Epidermal melanocyte (primary cell): ENCODE results near the gene IL10RA.

ENCODE experiments used
- DNase-seq: peaks from one replicate; pipeline ENCODE4 v3.0.0; 2011; ENCODE audit warnings: low spot score; ENCODE audit not compliant: insufficient read length

Gene IL10RA

DNA sequence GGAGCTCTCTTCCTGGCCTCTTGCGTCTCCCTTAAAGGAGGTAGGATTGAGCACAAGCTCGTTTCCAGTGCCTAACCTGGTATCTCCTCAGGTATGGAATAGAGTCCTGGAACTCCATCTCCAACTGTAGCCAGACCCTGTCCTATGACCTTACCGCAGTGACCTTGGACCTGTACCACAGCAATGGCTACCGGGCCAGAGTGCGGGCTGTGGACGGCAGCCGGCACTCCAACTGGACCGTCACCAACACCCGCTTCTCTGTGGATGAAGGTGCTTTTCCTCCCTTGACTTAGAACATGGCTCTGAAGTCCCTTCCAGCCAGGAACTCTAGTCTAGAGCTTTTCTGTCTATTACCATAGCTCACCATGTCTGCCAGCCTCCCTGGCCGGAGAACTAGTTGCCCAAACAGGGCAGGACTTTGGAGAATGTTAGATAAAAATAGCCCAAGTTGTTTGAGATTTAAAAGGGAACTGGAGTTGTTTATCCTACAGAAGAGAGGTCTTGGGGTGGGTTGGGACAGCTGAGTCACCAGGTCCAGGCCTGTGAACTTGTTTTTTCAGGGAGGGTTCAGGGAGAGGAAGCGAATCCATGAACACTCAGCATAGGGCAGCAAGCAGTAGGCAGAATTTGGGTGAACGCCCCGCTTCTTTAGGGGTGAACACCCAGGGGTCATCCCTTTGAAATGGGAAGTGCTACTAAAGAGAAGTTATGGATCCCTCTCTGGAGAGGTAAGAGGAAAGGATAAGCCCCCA lies 3.3 kb downstream of the IL10RA start:
- no peak for DNase-seq

DNA sequence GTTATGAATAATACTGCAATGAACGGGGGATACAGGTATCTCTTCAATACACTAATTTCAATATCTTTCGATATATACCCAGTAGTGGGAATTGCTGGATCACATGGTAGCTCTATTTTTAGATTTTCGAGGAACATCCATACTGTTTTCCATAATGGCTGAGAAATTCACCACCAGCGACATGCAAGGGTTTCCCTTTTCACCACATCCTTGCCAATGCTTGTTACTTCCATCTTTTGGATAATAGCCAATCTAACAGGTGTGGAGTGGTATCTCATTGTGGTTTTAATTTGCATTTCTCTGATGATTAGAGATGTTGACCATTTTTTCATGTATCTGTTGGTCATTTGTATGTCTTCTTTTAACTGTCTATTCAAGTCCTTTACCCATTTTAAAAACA lies 5.9 kb downstream of the IL10RA start:
- DNase-seq, result no peak

DNA sequence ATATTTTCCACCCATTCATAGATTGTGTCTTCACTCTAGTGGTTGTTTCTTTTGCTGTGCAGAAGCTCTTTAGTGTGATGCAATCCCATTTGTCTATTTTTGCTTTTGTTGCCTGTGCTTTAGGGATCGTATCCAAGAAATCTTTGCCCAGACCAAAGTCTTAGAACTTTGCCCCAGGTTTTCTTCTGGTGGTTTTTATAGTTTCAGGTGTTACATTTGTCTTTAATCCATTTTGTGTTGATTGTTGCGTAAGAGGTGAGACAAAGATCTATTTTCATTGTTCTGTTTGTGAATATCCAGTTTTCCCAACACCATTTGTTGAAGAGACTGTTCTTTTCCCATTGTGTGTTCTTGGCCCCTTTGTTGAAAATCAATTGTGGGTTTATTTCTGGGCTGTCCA lies 6.4 kb downstream of the IL10RA start:
- DNase-seq, result no peak

DNA sequence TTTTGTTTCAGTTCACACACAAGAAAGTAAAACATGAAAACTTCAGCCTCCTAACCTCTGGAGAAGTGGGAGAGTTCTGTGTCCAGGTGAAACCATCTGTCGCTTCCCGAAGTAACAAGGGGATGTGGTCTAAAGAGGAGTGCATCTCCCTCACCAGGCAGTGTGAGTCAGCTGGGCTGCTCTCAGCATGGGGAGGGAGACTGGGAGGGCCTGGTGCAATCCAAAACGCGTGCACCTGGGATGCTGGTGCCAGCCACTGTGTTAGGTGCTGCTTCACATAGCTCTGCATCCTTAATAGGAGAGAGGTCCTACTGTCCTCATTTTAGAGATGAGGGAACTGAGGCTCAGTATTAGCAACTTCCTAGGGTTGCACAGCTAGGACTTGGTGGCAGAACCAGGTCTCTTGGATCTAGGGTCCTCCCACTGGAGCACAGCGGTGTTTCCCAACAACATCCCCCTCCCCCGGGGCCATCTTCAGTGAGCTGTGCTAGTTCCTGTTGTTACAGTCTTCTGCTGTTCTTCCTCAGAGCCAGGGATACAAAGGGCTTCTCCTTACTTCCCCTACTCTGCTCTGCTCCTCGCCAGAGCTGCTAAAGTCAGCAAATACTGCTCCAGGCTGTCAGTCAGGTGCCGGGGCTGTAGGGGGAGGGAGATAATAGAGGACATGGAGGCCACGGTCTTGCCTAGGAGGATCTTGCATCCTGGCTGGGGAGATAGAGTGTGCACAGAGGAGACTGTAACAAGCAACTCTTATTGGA lies 8.0 kb downstream of the IL10RA start:
- no peak for DNase-seq

DNA sequence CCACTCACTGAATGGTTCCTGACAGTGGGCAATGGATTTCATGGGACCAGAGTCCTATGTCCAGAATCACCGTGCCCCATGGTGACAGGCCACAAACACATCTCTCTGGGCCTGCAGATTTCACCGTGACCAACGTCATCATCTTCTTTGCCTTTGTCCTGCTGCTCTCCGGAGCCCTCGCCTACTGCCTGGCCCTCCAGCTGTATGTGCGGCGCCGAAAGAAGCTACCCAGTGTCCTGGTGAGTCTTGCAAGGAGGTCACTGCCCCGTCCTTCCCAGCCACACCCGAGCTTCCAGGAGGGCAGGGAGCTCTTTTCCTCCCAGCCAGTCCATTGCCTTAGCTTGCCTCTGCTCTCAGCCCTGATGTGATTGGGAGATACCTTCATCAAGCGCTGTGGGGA lies 9.3 kb downstream of the IL10RA start:
- DNase-seq, result no peak

DNA sequence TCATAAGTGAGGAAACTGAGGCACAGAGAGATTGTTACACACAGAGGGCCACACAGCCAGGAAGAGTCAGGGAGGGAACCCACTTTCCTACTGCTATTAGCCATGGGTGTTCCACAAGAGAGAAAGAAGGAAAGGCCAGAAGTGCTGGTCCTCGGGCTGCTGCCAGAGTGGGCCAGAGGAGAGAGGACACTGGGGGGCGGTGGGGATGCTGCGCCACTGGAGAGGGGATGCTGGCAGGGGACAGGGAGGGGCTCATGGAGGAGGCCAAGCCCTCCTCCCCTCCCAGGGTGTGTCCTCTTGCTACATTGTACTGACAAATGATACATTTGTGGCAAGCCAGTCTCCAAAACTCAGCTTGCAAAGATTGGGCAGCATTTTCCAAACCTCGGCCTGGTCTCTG lies 9.9 kb downstream of the IL10RA start:
- no peak for DNase-seq

DNA sequence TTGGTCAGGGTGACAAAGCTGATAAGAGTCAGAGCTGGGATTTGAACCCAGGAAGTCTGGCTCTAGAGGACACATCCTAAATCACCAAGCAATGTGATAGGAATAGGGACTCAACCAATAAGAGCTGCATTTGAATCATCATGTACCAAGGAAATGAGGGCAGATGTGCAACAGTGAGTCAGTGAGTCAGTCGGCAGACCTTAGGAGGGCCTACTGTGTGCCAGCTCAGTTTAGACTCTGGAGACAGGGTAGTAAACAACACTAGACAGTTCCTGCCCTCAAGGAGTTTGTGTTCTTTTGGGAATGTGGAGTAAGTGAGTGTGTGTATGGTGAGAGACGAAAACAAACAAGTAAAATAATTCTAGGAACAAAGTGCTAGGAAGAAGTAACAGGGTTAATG lies 11.2 kb downstream of the IL10RA start:
- DNase-seq, result no peak

DNA sequence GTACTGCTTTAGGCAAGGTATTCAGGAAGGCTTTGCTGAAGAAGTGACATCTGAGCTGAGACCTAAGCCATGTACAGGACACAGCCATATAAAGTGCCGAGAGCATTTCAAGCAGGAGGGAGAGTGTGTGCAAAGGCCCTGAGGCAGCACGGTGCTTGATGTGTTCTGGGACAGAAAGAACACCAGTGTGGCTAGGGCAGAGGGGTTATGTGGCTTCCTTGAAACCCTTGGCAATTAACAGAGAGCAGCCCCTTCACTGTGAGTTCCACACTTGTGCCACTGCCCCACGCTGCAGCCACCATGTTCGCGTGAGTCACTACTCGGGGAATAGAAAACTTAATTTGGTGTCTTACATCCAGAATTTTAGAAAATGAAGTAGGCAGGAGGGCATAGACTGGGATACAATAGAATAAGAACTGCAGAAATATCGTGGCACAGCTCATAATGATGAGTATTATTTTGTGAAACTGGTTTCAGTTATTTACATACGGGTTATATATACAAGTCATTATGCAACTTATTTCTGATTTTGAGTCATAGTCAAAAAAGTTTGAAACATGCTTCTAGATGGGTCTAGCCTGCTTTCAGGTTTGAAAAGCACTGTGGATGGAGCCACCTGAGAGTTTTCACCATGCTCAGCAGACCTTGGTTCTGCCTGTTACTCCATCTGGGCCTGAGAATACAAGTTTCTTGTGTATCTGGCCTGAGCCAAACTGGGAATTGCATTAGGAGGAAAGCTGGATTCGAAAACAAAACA lies 11.8 kb downstream of the IL10RA start:
- DNase-seq, result no peak

DNA sequence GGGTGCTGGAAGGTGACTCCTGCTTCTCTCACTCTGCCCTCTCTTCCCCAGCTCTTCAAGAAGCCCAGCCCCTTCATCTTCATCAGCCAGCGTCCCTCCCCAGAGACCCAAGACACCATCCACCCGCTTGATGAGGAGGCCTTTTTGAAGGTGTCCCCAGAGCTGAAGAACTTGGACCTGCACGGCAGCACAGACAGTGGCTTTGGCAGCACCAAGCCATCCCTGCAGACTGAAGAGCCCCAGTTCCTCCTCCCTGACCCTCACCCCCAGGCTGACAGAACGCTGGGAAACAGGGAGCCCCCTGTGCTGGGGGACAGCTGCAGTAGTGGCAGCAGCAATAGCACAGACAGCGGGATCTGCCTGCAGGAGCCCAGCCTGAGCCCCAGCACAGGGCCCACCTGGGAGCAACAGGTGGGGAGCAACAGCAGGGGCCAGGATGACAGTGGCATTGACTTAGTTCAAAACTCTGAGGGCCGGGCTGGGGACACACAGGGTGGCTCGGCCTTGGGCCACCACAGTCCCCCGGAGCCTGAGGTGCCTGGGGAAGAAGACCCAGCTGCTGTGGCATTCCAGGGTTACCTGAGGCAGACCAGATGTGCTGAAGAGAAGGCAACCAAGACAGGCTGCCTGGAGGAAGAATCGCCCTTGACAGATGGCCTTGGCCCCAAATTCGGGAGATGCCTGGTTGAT lies 12.6 kb downstream of the IL10RA start:
- no peak for DNase-seq

DNA sequence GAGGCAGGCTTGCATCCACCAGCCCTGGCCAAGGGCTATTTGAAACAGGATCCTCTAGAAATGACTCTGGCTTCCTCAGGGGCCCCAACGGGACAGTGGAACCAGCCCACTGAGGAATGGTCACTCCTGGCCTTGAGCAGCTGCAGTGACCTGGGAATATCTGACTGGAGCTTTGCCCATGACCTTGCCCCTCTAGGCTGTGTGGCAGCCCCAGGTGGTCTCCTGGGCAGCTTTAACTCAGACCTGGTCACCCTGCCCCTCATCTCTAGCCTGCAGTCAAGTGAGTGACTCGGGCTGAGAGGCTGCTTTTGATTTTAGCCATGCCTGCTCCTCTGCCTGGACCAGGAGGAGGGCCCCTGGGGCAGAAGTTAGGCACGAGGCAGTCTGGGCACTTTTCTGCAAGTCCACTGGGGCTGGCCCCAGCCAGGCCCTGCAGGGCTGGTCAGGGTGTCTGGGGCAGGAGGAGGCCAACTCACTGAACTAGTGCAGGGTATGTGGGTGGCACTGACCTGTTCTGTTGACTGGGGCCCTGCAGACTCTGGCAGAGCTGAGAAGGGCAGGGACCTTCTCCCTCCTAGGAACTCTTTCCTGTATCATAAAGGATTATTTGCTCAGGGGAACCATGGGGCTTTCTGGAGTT lies 13.3 kb downstream of the IL10RA start:
- DNase-seq, result no peak

DNA sequence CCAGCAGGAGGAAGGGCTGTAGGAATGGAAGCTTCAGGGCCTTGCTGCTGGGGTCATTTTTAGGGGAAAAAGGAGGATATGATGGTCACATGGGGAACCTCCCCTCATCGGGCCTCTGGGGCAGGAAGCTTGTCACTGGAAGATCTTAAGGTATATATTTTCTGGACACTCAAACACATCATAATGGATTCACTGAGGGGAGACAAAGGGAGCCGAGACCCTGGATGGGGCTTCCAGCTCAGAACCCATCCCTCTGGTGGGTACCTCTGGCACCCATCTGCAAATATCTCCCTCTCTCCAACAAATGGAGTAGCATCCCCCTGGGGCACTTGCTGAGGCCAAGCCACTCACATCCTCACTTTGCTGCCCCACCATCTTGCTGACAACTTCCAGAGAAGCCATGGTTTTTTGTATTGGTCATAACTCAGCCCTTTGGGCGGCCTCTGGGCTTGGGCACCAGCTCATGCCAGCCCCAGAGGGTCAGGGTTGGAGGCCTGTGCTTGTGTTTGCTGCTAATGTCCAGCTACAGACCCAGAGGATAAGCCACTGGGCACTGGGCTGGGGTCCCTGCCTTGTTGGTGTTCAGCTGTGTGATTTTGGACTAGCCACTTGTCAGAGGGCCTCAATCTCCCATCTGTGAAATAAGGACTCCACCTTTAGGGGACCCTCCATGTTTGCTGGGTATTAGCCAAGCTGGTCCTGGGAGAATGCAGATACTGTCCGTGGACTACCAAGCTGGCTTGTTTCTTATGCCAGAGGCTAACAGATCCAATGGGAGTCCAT lies 14.1 kb downstream of the IL10RA start:
- DNase-seq, result no peak

DNA sequence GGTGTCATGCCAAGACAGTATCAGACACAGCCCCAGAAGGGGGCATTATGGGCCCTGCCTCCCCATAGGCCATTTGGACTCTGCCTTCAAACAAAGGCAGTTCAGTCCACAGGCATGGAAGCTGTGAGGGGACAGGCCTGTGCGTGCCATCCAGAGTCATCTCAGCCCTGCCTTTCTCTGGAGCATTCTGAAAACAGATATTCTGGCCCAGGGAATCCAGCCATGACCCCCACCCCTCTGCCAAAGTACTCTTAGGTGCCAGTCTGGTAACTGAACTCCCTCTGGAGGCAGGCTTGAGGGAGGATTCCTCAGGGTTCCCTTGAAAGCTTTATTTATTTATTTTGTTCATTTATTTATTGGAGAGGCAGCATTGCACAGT lies 14.6 kb downstream of the IL10RA start:
- DNase-seq, result no peak

DNA sequence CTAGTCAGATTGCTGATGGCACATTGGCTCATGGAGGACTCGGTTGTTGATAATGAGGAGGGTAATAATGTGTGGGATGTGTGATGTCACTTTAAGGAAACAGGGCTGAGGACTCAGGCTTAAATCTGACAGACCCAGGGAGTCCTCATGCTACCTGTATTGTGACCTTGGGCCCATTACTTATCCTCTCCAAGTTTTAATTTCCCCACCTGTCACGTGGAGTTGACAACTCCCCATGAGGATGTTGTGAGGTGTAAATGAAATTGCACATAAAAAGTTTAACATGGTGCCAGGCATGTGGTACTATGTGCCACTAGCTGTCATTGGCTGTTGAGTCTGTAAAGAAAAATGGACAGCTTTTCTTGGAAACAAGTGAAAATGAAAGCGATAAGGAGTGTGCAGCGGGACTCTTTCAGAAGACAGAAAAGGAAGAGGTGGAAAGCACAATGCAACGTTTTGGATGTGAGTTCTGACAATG lies 15.3 kb downstream of the IL10RA start:
- no peak for DNase-seq

DNA sequence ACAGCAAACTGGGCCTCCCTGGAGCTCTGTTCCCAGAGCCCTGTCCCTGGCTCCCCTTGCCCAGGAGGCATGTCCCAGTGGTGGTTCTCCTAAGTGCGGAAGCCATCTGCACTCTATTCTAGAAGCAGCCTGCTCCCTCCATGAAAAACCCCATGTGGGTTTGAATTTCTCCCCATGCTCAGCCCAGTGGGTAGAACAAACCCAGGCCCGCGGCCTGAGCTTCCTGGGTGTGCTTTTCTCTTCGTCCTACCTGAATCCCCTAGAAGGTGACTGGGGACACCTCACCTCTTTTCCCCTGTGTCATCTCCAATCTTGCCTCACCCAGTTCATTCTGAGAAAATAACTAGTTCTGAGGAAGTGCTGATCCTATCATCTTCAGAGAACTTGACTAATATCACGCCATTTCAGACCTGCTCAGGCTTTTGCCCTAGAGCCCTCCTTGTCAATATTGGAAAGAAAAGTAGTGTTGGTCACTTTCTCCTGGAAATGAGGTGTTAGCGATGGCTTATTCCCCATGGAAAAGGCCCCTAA lies 15.9 kb downstream of the IL10RA start:
- no peak for DNase-seq

DNA sequence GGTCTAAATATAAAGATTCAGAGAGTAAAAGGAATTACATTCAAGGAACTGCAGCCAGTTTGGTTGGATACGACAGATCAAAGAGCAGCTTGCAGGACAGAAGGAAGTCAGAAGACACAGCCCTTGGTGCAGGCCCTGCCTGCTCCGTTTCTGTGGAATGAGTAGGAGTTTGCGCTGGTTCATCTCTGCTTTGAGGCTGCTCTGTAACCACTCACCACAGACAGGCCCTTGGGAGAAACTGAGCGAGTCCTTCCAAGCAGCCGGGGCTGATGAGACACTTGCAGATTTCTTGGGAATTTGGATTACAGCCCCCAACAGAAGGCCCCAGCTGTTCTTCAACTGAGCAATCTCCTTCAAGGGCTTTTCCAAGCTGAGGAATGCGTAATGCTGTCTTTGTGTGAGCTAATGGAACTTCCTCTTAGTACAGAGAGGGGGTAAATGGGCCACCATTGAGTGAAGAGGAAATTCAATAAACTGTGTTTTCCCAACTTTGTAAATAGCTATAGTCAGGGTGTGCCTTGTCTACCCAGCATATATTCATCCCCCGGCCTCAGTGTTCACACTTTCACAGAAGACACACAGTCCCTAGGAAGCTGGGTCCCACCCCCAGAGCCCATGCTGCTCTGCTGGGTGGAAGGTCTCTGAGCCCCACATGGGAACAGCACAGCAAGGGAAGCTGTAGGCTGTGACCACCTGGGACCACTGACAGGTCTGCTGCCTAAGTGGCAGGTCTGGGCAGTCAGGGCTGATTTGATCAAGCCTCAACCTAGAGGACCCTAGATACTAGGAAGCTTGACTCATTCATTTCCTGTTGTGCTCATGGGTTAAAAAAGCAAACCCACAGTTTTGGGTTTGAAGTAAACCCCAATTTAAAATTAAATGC lies 16.6 kb downstream of the IL10RA start:
- no peak for DNase-seq

DNA sequence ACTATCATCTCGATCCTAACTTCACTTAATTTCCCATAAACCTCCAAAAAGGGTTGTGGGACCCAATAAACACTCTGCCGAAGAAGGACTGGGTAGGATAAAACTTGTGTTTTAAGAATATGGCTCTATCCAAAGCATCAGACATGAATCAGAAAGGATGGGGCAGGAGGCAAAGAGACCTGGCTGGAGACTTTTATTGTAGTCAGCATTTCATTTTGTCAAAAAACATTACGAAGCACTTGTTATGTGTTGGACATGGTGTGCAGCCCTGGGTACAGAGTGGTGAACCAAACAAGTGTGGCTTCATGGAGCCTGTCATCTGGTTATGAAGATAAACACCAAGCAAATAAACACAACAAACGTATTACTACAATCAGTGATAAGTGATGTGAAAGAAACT lies 17.3 kb downstream of the IL10RA start:
- no peak for DNase-seq

DNA sequence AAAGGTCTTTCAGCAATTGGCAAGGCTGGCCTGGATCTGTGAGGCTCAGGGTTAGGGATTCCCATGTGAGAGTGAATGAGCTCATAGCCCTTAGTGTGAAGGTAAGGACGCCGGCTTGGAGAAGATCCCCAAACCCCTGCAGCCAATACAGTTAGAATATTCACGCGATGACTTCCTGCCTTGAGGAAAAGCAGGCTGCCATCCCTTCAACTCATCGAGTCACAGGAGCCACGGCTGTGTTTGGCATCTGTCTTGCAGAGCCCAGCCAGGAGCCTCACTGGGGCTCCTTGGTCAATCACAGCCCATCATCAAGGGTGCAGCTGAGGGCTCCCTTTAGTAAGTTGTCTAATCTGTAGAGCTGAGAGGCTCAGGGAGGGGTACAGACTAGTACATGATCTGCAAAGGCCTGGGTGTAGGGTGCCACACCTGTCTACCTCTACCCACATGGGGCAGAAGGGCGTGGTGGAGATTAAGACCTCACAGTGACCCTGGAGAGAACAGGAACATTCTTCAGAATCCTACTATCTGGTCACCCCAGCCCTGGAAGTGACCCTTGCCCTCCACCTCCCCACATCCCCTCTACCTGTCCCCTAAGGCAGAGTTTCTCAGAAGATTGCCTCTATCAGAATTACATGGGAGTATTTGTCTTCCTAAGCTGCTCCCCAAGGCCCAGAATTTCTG lies 18.5 kb downstream of the IL10RA start:
- DNase-seq, result no peak
